Trophoblast cell (in vitro differentiated cells and primary cell): Measurements from ENCODE around the gene RALGAPA2.

ENCODE experiments used
- DNase-seq, 2 donors: peaks; one replicate each; pipeline ENCODE4 v3.0.0-alpha.2; 2016
- H2AFZ ChIP-seq: 2 replicates; pipeline ENCODE4 v1.6.1; 2013; ENCODE audit warnings: low read length, moderate library complexity, mild to moderate bottlenecking; ENCODE audit not compliant: insufficient read depth, poor library complexity
- H2AK5ac ChIP-seq: 2 replicates; pipeline ENCODE4 v1.6.1; 2013; ENCODE audit warnings: mild to moderate bottlenecking, low read length
- H2BK120ac ChIP-seq: 2 replicates; pipeline ENCODE4 v1.6.1; 2013; ENCODE audit warnings: low read length, mild to moderate bottlenecking, moderate library complexity; ENCODE audit not compliant: insufficient read depth, poor library complexity
- H2BK12ac ChIP-seq: 2 replicates; pipeline ENCODE4 v1.6.1; 2013; ENCODE audit warnings: mild to moderate bottlenecking, low read length, moderate library complexity
- H2BK5ac ChIP-seq: 2 replicates; pipeline ENCODE4 v1.6.1; 2013; ENCODE audit warnings: low read length, low read depth, moderate library complexity, mild to moderate bottlenecking; ENCODE audit not compliant: poor library complexity
- H3K14ac ChIP-seq: 2 replicates; pipeline ENCODE4 v1.6.1; 2013; ENCODE audit warnings: mild to moderate bottlenecking, low read length
- H3K18ac ChIP-seq: 2 replicates; pipeline ENCODE4 v1.6.1; 2013; ENCODE audit warnings: mild to moderate bottlenecking, low read length
- H3K23ac ChIP-seq: 2 replicates; pipeline ENCODE4 v1.6.1; 2013; ENCODE audit warnings: low read length
- H3K27ac ChIP-seq: 2 replicates; pipeline ENCODE4 v1.5.1; 2013; ENCODE audit warnings: low read depth, mild to moderate bottlenecking, inconsistent platforms, low read length, moderate library complexity
- H3K27me3 ChIP-seq: 2 replicates; pipeline ENCODE4 v1.6.1; 2013; ENCODE audit warnings: inconsistent platforms, mild to moderate bottlenecking, low read length, moderate library complexity; ENCODE audit not compliant: insufficient read depth
- H3K36me3 ChIP-seq, 2 experiments: 1 replicate in 1 of 2; 2 replicates in 1 of 2; pipeline ENCODE4 v1.6.1; 2013; ENCODE audit warnings: low read length in 2 of 2, mild to moderate bottlenecking in 2 of 2, moderate library complexity in 1 of 2; ENCODE audit not compliant: insufficient read depth in 2 of 2, control insufficient read depth in 1 of 2
- H3K4ac ChIP-seq: 2 replicates; pipeline ENCODE4 v1.6.1; 2013; ENCODE audit warnings: low read depth, mild to moderate bottlenecking, low read length, moderate library complexity
- H3K4me1 ChIP-seq, 2 experiments: 1 replicate in 1 of 2; 2 replicates in 1 of 2; pipeline ENCODE4 v1.6.1; 2013; ENCODE audit warnings: low read length in 2 of 2, mild to moderate bottlenecking in 2 of 2, moderate library complexity in 1 of 2; ENCODE audit not compliant: insufficient read depth in 2 of 2, control insufficient read depth in 1 of 2
- H3K4me2 ChIP-seq: 2 replicates; pipeline ENCODE4 v1.6.1; 2013; ENCODE audit warnings: inconsistent platforms, mild to moderate bottlenecking, low read length, moderate library complexity
- H3K4me3 ChIP-seq: 2 replicates; pipeline ENCODE4 v1.5.1; 2013; ENCODE audit warnings: mild to moderate bottlenecking, low read depth, low read length, inconsistent platforms
- H3K79me1 ChIP-seq: one replicate; pipeline ENCODE4 v1.6.1; 2013; ENCODE audit warnings: low read length
- H3K79me2 ChIP-seq: 2 replicates; pipeline ENCODE4 v1.6.1; 2013; ENCODE audit warnings: low read length, mild to moderate bottlenecking; ENCODE audit not compliant: control insufficient read depth, insufficient read depth, poor library complexity
- H3K9ac ChIP-seq: 2 replicates; pipeline ENCODE4 v1.6.1; 2013; ENCODE audit warnings: mild to moderate bottlenecking, low read length
- H3K9me3 ChIP-seq: 2 replicates; pipeline ENCODE4 v1.6.1; 2013; ENCODE audit warnings: low read depth, mild to moderate bottlenecking, control low read depth, inconsistent platforms, low read length; ENCODE audit not compliant: insufficient read depth
- H4K12ac ChIP-seq: 2 replicates; pipeline ENCODE4 v1.6.1; 2013; ENCODE audit warnings: low read depth, mild to moderate bottlenecking, low read length, moderate library complexity
- H4K8ac ChIP-seq: 2 replicates; pipeline ENCODE4 v1.6.1; 2013; ENCODE audit warnings: low read depth, mild to moderate bottlenecking, low read length, moderate library complexity
- H4K91ac ChIP-seq: one replicate; pipeline ENCODE4 v1.6.1; 2013; ENCODE audit warnings: low read depth, mild to moderate bottlenecking, low read length, moderate library complexity
- WGBS: extraction: QIAGEN DNeasy Blood & Tissue Kit; methylation state at CpG from one replicate; pipeline ENCODE4 v1.1.7; 2013; ENCODE audit warnings: missing lambda C conversion rate; ENCODE audit not compliant: insufficient read length, insufficient coverage; ENCODE audit errors: extremely low coverage; 5-methylcytosine and 5-hydroxymethylcytosine counted together

Gene RALGAPA2

GRCh38 chr20:20527661-20528060 lies 184.8 kb downstream of the RALGAPA2 start:
- Histone ChIP-seq H3K36me3 (peaks cover 0 to 6% of the 10 kb centered on the region in 2 experiments), H2AK5ac (no peak overlapping the region), H3K18ac (no peak overlapping the region), H3K9ac (no peak overlapping the region), H4K8ac (no peak overlapping the region), H3K4me2 (no peak overlapping the region), H3K79me2 (no peaks in the 10 kb centered on the region), H3K27me3 (no peaks in the 10 kb centered on the region), H4K12ac (no peak overlapping the region), H2BK5ac (no peak overlapping the region), H3K79me1 (no peaks in the 10 kb centered on the region), H3K9me3 (peaks cover 3% of the 10 kb centered on the region), H4K91ac (no peak overlapping the region), H2BK120ac (no peak overlapping the region), H3K4ac (no peak overlapping the region), H3K4me3 (no peak overlapping the region), H3K4me1 (no peaks in the 10 kb centered on the region), H3K14ac (no peak overlapping the region), H3K23ac (no peak overlapping the region), H2AFZ (no peak overlapping the region), H3K27ac (no peak overlapping the region), H2BK12ac (no peak overlapping the region)
- no CpG with 5 or more reads among the region's 4 CpGs for WGBS
- no peak for DNase-seq

GRCh38 chr20:20525756-20526155 lies 186.7 kb downstream of the RALGAPA2 start:
- WGBS, result no CpG with 5 or more reads among the region's 6 CpGs

GRCh38 chr20:20525214-20525613 lies 187.2 kb downstream of the RALGAPA2 start:
- no peak overlapping the region for H3K9ac ChIP-seq
- WGBS, result no CpG with 5 or more reads among the region's 2 CpGs
- H3K4me1 ChIP-seq, result no peaks in the 10 kb centered on the region
- H3K23ac ChIP-seq, result no peak overlapping the region
- no peak overlapping the region for H2AK5ac ChIP-seq
- H3K27ac ChIP-seq, result no peak overlapping the region
- no peak overlapping the region for H4K12ac ChIP-seq
- no peak overlapping the region for H2BK12ac ChIP-seq
- no peak overlapping the region for H3K4me3 ChIP-seq
- no peak overlapping the region for H4K8ac ChIP-seq
- H3K9me3 ChIP-seq, result no peaks in the 10 kb centered on the region
- no peak overlapping the region for H2BK120ac ChIP-seq
- no peak overlapping the region for H3K18ac ChIP-seq
- H3K36me3 ChIP-seq, result peaks cover 0 to 2% of the 10 kb centered on the region in 2 experiments
- H3K79me2 ChIP-seq, result no peaks in the 10 kb centered on the region
- no peak overlapping the region for H4K91ac ChIP-seq
- H2AFZ ChIP-seq, result no peak overlapping the region
- DNase-seq, result no peak
- no peak overlapping the region for H3K4me2 ChIP-seq
- H3K27me3 ChIP-seq, result no peaks in the 10 kb centered on the region
- no peak overlapping the region for H3K14ac ChIP-seq
- no peak overlapping the region for H3K4ac ChIP-seq
- no peak overlapping the region for H2BK5ac ChIP-seq
- H3K79me1 ChIP-seq, result no peaks in the 10 kb centered on the region

More at GRCh38 chr20:20525756-20526155, 186.7 kb downstream of the RALGAPA2 start:
- no peak overlapping the region for H2AK5ac ChIP-seq
- H3K9ac ChIP-seq, result no peak overlapping the region
- no peak overlapping the region for H3K4me2 ChIP-seq
- no peaks in the 10 kb centered on the region for H3K79me1 ChIP-seq
- H3K23ac ChIP-seq, result no peak overlapping the region
- H3K79me2 ChIP-seq, result no peaks in the 10 kb centered on the region
- H4K12ac ChIP-seq, result no peak overlapping the region
- H4K91ac ChIP-seq, result no peak overlapping the region
- H3K27me3 ChIP-seq, result no peaks in the 10 kb centered on the region
- no peaks in the 10 kb centered on the region for H3K4me1 ChIP-seq
- peaks cover 3% of the 10 kb centered on the region for H3K9me3 ChIP-seq
- no peak overlapping the region for H4K8ac ChIP-seq
- no peak overlapping the region for H3K18ac ChIP-seq
- H2BK5ac ChIP-seq, result no peak overlapping the region
- no peak overlapping the region for H3K4ac ChIP-seq
- no peak overlapping the region for H2AFZ ChIP-seq
- no peak for DNase-seq
- H3K14ac ChIP-seq, result no peak overlapping the region
- no peak overlapping the region for H3K27ac ChIP-seq
- no peak overlapping the region for H3K4me3 ChIP-seq
- peaks cover 0 to 8% of the 10 kb centered on the region in 2 experiments for H3K36me3 ChIP-seq
- no peak overlapping the region for H2BK120ac ChIP-seq
- no peak overlapping the region for H2BK12ac ChIP-seq

GRCh38 chr20:20524756-20525155 lies 187.7 kb downstream of the RALGAPA2 start:
- no peak for DNase-seq
- H4K12ac ChIP-seq, result no peak overlapping the region
- no peaks in the 10 kb centered on the region for H3K4me1 ChIP-seq
- no peak overlapping the region for H3K14ac ChIP-seq
- H3K23ac ChIP-seq, result no peak overlapping the region
- no peak overlapping the region for H3K9ac ChIP-seq
- H3K79me2 ChIP-seq, result no peaks in the 10 kb centered on the region
- H3K4ac ChIP-seq, result no peak overlapping the region
- H3K27ac ChIP-seq, result no peak overlapping the region
- no CpG with 5 or more reads among the region's 2 CpGs for WGBS
- no peak overlapping the region for H2BK5ac ChIP-seq
- H2BK120ac ChIP-seq, result no peak overlapping the region
- H2AFZ ChIP-seq, result no peak overlapping the region
- H3K4me3 ChIP-seq, result no peak overlapping the region
- no peak overlapping the region for H2BK12ac ChIP-seq
- no peak overlapping the region for H3K4me2 ChIP-seq
- no peaks in the 10 kb centered on the region for H3K9me3 ChIP-seq
- no peak overlapping the region for H4K8ac ChIP-seq
- H2AK5ac ChIP-seq, result no peak overlapping the region
- peaks cover 0 to 2% of the 10 kb centered on the region in 2 experiments for H3K36me3 ChIP-seq
- H4K91ac ChIP-seq, result no peak overlapping the region
- no peak overlapping the region for H3K18ac ChIP-seq
- H3K27me3 ChIP-seq, result no peaks in the 10 kb centered on the region
- H3K79me1 ChIP-seq, result no peaks in the 10 kb centered on the region
